SIG-M5 treated with dmso at 0.1 percent for 504 hours (cell line): ENCODE measurements around the gene VSX1.

Experiments
- DNase-seq: peaks from one replicate; lab custom pipeline; 2025; ENCODE audit not compliant: unreplicated experiment; lab: John Stamatoyannopoulos, UW

VSX1 gene

GRCh38 chr20:25054096-25054820, 27.7 kb downstream of the VSX1 start:
- no peak for DNase-seq

GRCh38 chr20:25053255-25054031, 28.5 kb downstream of the VSX1 start:
- DNase-seq, result peak; percentile 42

GRCh38 chr20:25052255-25053194, 29.4 kb downstream of the VSX1 start:
- no peak for DNase-seq

- no peak for DNase-seq
These were observed 30.4 kb downstream of the VSX1 start for GRCh38 chr20:25051386-25052155.

GRCh38 chr20:25050501-25051350, 31.2 kb downstream of the VSX1 start:
- DNase-seq, result no peak

- no peak for DNase-seq
These were observed 31.9 kb downstream of the VSX1 start for GRCh38 chr20:25050082-25050481.

GRCh38 chr20:25049261-25050060, 32.5 kb downstream of the VSX1 start:
- no peak for DNase-seq

- no peak for DNase-seq
These were observed 33.4 kb downstream of the VSX1 start for GRCh38 chr20:25048519-25048952.

- no peak for DNase-seq
These were observed 34.2 kb downstream of the VSX1 start for GRCh38 chr20:25047766-25048165.

- no peak for DNase-seq
These were observed 34.9 kb downstream of the VSX1 start for GRCh38 chr20:25046736-25047666.

- DNase-seq, result no peak
These were observed 35.7 kb downstream of the VSX1 start for GRCh38 chr20:25046181-25046641.

- no peak for DNase-seq
These were observed 36.6 kb downstream of the VSX1 start for GRCh38 chr20:25045343-25045712.

- DNase-seq, result no peak
These were observed 37.1 kb downstream of the VSX1 start for GRCh38 chr20:25044660-25045342.

GRCh38 chr20:25044261-25044560, 37.7 kb downstream of the VSX1 start:
- no peak for DNase-seq

- DNase-seq, result no peak
These were observed 38.3 kb downstream of the VSX1 start for GRCh38 chr20:25043499-25044260.
